Bronchial epithelial cell (primary cell): ENCODE measurements around the gene CELA2A. TPM values are rescaled to one million over a fixed set of nuclear protein-coding genes. Genes with fewer than 3 reads are reported as not detected.
A peak's percentile ranks its signal among the peaks of the same experiment; 100 is the strongest.
"Not testable (repeated sequence)": the region's sequence is repeated elsewhere in the genome, so short reads cannot be mapped to it uniquely, and the experiment has no call there.

Source experiments
- DNase-seq: peaks from one replicate; pipeline ENCODE4 v3.0.0-alpha.2; 2010; ENCODE audit warnings: low read depth
- FAIRE-seq: peaks from 2 replicates; lab custom pipeline; 2011; peaks lifted over from hg19 to GRCh38; lab: Jason Lieb, UNC
- H3K27me3 ChIP-seq: 2 replicates; pipeline ENCODE4 v1.5.1; 2011; ENCODE audit warnings: low read length; ENCODE audit not compliant: control insufficient read depth, insufficient read depth
- H3K36me3 ChIP-seq: 2 replicates; pipeline ENCODE4 v1.5.1; 2011; ENCODE audit warnings: low read length; ENCODE audit not compliant: control insufficient read depth, insufficient read depth
- H3K4me3 ChIP-seq: 2 replicates; pipeline ENCODE4 v1.5.1; 2011; ENCODE audit warnings: mild to moderate bottlenecking, low read depth, low read length, control low read depth
- total RNA-seq: library from RNA; depleted of rRNA; stranded (reverse); fragments of >200 nt; gene quantifications from 2 replicates; pipeline ENCODE4 v1.2.1, GENCODE V29; 2014
- TF ChIP-seq, protein P1 (sequence below): IDR thresholded peaks from 2 replicates; pipeline ENCODE4 v1.5.1; 2011; ENCODE audit warnings: mild to moderate bottlenecking, moderate library complexity, low read length, control low read depth, inconsistent platforms; ENCODE audit not compliant: insufficient read depth, severe bottlenecking

CELA2A gene
- total RNA-seq, 1 donor from 2014 or later: not detected

DNA sequence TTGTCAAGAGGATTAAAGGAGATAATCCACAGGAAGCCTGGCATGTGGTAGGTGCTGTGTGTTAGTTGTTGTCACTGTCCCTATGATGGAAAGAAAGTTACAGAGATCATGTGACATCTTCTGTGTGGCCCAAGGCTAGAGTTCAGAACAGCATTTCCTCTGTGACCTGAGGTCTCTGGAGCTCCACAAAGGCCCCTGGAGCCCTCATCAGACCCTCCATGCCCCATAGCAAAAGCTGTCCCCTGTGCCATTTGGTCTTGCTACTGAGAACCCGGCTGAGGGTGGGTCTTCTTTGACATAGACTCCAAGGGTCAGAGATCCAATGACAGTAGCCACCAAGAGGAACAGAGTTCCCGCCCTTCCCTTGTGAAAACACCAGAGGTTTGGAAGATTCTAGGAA is 27.4 kb downstream of the CELA2A start:
- DNase-seq: no peak
- TF ChIP-seq, protein P1, sequence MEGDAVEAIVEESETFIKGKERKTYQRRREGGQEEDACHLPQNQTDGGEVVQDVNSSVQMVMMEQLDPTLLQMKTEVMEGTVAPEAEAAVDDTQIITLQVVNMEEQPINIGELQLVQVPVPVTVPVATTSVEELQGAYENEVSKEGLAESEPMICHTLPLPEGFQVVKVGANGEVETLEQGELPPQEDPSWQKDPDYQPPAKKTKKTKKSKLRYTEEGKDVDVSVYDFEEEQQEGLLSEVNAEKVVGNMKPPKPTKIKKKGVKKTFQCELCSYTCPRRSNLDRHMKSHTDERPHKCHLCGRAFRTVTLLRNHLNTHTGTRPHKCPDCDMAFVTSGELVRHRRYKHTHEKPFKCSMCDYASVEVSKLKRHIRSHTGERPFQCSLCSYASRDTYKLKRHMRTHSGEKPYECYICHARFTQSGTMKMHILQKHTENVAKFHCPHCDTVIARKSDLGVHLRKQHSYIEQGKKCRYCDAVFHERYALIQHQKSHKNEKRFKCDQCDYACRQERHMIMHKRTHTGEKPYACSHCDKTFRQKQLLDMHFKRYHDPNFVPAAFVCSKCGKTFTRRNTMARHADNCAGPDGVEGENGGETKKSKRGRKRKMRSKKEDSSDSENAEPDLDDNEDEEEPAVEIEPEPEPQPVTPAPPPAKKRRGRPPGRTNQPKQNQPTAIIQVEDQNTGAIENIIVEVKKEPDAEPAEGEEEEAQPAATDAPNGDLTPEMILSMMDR: no peak
- Histone ChIP-seq H3K36me3 (no peaks in the 10 kb centered on the region), H3K27me3 (no peaks in the 10 kb centered on the region), H3K4me3 (no peak overlapping the region)
- FAIRE-seq: no peak

DNA sequence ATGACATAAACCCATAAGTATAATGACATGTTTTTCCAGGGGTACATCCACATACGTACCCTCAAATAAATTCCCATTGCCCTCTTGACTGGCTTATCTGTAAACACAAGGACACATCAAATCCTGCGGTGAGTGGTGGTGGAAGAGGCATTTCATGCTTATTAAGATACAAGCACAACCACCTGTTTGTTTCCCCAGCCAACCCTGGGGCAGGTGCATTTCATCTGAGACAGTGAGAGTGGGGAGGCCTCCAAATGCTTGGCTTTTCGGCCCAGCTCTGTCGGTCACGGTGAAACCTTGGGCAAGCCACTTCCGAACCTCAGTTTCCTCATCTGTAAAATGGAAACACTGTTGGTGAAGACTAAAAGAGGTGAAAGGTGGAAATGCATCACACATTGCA is 27.9 kb downstream of the CELA2A start:
- not testable (repeated sequence) for FAIRE-seq, H3K4me3 ChIP-seq, H3K27me3 ChIP-seq, H3K36me3 ChIP-seq, DNase-seq

DNA sequence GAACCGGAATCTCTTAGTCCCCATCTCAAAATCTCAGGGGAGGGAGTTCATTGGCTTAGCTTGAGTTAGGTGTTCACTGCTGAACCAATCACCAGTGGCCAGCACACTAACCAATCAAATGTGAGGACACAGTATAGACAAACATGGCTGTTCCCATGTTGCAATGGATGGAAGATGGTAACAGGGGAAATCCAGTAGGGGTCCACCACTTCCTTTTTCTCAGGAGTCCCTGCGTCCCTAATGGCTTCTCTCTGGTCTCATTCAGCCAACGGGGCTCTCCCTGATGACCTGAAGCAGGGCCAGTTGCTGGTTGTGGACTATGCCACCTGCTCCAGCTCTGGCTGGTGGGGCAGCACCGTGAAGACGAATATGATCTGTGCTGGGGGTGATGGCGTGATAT is 29.1 kb downstream of the CELA2A start:
- Histone ChIP-seq H3K36me3 (no peaks in the 10 kb centered on the region), H3K27me3 (no peaks in the 10 kb centered on the region), H3K4me3 (no peak overlapping the region)
- no peak for FAIRE-seq
- DNase-seq: no peak
- TF ChIP-seq, protein P1: no peak

DNA sequence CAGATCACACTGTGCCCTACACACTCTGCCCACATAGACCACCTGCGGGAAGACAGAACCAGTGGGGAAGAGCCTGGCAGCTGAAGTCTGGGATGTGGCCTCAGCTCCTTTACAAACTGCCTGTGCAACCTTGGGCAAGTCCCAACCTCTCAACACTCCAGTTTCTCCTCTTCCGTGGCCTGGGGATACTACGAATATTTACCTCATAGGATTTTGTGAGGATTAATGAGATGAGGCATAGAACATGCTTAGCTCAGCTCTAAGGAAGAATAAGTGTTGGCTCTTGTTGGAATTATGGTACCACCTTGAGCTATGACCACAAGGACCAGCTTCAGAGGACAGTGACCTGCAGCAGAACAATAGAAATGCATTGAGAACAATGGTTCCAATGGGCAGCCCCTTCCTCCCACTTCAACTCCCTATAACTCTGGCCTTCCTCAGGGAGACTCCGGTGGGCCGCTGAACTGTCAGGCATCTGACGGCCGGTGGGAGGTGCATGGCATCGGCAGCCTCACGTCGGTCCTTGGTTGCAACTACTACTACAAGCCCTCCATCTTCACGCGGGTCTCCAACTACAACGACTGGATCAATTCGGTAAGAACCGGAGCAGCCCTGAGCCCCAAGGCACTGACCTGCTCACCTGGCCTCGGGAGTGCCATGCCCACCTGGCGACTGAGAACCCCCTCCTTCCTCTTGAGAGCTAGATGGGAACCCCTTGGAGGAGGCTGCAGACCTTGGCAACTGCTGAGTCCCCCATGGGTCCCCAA is 30.5 kb downstream of the CELA2A start:
- not testable (repeated sequence) for H3K27me3 ChIP-seq, H3K36me3 ChIP-seq, H3K4me3 ChIP-seq
- peak; percentile 98 for FAIRE-seq
- DNase-seq: peak; percentile 57

DNA sequence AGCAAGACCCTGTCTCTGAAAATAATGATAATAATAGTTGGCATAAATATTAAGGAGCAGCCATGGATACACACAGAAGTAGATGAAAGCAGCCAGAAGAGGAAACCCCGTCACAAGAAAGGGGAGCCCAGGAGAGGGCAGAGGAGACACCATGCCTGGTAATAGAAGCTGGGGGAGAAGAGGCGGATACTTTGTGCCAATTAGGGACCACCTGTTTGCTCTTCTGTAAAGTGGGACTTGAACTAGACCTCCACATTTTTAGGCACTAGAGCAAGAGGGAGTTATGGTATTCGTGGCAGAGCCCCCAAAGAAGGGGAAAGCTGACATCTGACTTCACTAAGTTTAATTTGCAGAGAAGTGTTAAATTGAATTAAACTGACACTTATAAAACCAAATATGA is 31.8 kb downstream of the CELA2A start:
- FAIRE-seq: no peak
- Histone ChIP-seq H3K27me3 (no peaks in the 10 kb centered on the region), H3K4me3 (no peak overlapping the region), H3K36me3 (peaks cover 2% of the 10 kb centered on the region)
- DNase-seq: no peak
- TF ChIP-seq, protein P1: no peak

DNA sequence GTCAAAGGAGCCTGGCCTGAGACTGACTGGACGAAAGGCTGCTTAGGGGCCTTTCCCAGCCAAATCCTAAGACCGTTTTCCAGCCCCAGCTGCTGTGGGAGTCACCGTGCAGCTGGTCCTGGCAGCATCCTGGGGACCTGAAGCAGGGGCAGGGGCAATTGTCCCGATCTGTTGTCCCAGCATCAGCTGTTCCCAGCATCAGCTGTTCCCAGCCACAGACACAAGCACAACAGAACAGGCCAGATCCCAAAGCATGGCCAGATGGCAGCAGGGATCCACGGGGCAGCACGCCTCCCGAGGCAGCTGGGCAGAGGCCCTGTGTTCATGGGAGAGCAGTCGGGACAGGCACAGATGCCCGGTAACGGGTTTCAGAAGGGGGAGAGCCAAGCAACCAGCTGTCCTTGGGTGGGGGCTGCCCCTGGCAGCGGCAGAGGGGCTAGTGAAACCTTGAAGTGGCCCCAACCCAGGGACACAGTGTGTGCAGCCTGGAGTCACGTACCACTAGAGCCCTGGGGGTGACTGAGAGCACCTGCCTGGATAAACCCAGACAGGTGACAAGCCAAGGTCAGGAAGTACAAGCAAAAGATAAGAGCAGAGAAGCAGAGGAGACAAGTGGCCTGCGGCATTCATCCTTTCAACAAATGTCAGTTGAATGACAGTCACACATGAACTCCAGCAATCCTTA is 32.7 kb downstream of the CELA2A start:
- Histone ChIP-seq H3K27me3 (no peaks in the 10 kb centered on the region), H3K36me3 (peaks cover 2% of the 10 kb centered on the region), H3K4me3 (no peak overlapping the region)
- DNase-seq (no peak), FAIRE-seq (no peak)
- TF ChIP-seq, protein P1: no peak

DNA sequence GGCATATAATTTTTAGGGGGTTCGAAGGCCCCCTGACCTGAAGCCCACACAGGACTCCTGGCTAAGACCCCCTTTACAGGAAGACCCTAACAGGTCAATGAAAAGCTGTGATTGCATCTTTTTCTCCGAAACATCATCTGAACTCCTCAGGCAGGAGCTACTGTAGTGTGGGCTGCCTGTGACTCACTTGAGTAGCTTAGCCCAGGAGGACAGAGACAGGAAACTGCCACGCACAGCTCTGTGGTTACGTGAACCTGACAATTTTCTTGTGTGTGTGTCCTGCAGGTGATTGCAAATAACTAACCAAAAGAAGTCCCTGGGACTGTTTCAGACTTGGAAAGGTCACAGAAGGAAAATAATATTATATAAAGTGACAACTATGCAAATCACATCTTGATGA is 34.5 kb downstream of the CELA2A start:
- DNase-seq: peak; percentile 28
- not testable (repeated sequence) for H3K36me3 ChIP-seq, H3K27me3 ChIP-seq, FAIRE-seq, H3K4me3 ChIP-seq
